Lower leg skin (tissue), 4 donors: Measurements from ENCODE around the gene METTL25. TPM values are rescaled to one million over a fixed set of nuclear protein-coding genes. Genes with fewer than 3 reads are reported as not detected.
A peak's percentile ranks its signal among the peaks of the same experiment; 100 is the strongest.
"Not testable (repeated sequence)": the region's sequence is repeated elsewhere in the genome, so short reads cannot be mapped to it uniquely, and the experiment has no call there.

Source experiments
- DNase-seq, 2 donors: peaks; one replicate each; pipeline ENCODE4 v3.0.0-alpha.2; 2019; ENCODE audit warnings: low spot score in 2 of 2
- H3K4me3 ChIP-seq: fragments of 200-600 bp; sonication (generic); 2 replicates; pipeline ENCODE4 v1.5.1; 2017; ENCODE audit warnings: mild to moderate bottlenecking, low read depth; ENCODE audit not compliant: poor library complexity, severe bottlenecking
- CTCF ChIP-seq, 3 donors: fragments of 450-650 bp; IDR thresholded peaks; one replicate each; pipeline ENCODE4 v1.5.1; 2016; ENCODE audit warnings: antibody characterized with exemption in 3 of 3, mild to moderate bottlenecking in 3 of 3, moderate library complexity in 2 of 3
- POLR2A ChIP-seq, 2 donors: fragments of 450-650 bp; IDR thresholded peaks; one replicate each; pipeline ENCODE4 v1.6.1; 2016 to 2017; ENCODE audit warnings: antibody characterized with exemption in 2 of 2, mild to moderate bottlenecking in 1 of 2, moderate library complexity in 1 of 2
- WGBS, 2 donors: methylation state at CpG; one replicate each; pipeline ENCODE4 v1.1.5; 2018; 5-methylcytosine and 5-hydroxymethylcytosine counted together
- intact Hi-C: fragments of 100-400 bp; cut with DNase I; formaldehyde crosslinking; loops from one replicate; pipeline ENCODE4 v1.15.0; 2023; ENCODE audit warnings: low total_unique reads
- total RNA-seq, 4 donors: library from RNA; depleted of rRNA; stranded (reverse); fragments of >200 nt; gene quantifications; one replicate each; pipeline ENCODE4 v1.1.0, GENCODE V29; 2016

METTL25 gene
- total RNA-seq, 4 donors from 2014 or later, result 6.7 to 15.2 (median 13.5) TPM

GRCh38 chr12:82357845-82358199, 507 bp upstream of the METTL25 start:
- DNase-seq, result no peak
- intact Hi-C loops, result no loop called here
- H3K4me3 ChIP-seq, result peak overlapping the region; percentile 90
- 1% methylated on average over 10 of the region's 10 CpGs for WGBS, 2 donors
- TF ChIP-seq POLR2A (IDR thresholded peaks at IDR 0.05), result no peak
- TF ChIP-seq CTCF (IDR thresholded peaks at IDR 0.05), result no peak

- peak overlapping the region; percentile 90 for H3K4me3 ChIP-seq
- TF ChIP-seq POLR2A (IDR thresholded peaks at IDR 0.05) (no peak), CTCF (IDR thresholded peaks at IDR 0.05) (no peak)
- 4 to 9% methylated on average over 4 of the region's 4 CpGs for WGBS, 2 donors
- intact Hi-C loops, result no loop called here
- DNase-seq, result no peak
Measured at GRCh38 chr12:82359115-82359478, 768 bp downstream of the METTL25 start.

- H3K4me3 ChIP-seq, intact Hi-C loops, DNase-seq: not testable (repeated sequence)
- WGBS, 2 donors, result 94 to 98% methylated on average over 11 of the region's 11 CpGs
Measured at GRCh38 chr12:82360834-82361233, 2.5 kb downstream of the METTL25 start.

GRCh38 chr12:82361461-82361915, 3.2 kb downstream of the METTL25 start:
- no peak overlapping the region for H3K4me3 ChIP-seq
- WGBS, 2 donors, result 87 to 89% methylated on average over 12 to 21 of the region's 22 CpGs
- DNase-seq, result no peak
- TF ChIP-seq POLR2A (IDR thresholded peaks at IDR 0.05) (no peak), CTCF (IDR thresholded peaks at IDR 0.05) (no peak)
- intact Hi-C loops, result no loop called here

- 60 to 70% methylated on average over 4 of the region's 4 CpGs for WGBS, 2 donors
- DNase-seq, result no peak
- intact Hi-C loops, result no loop called here
Measured at GRCh38 chr12:82363990-82364389, 5.7 kb downstream of the METTL25 start.

GRCh38 chr12:82366197-82366596, 7.9 kb downstream of the METTL25 start:
- intact Hi-C loops, result no loop called here
- TF ChIP-seq POLR2A (IDR thresholded peaks at IDR 0.05) (no peak), CTCF (IDR thresholded peaks at IDR 0.05) (no peak)

More at GRCh38 chr12:82363990-82364389, 5.7 kb downstream of the METTL25 start:
- no peak overlapping the region for H3K4me3 ChIP-seq
- TF ChIP-seq CTCF (IDR thresholded peaks at IDR 0.05) (no peak), POLR2A (IDR thresholded peaks at IDR 0.05) (no peak)

More at GRCh38 chr12:82366197-82366596, 7.9 kb downstream of the METTL25 start:
- no peak overlapping the region for H3K4me3 ChIP-seq
- DNase-seq, result no peak
- 41 to 50% methylated on average over 1 of the region's 1 CpG for WGBS, 2 donors
